Stimulated activated naive CD8-positive, alpha-beta T cell treated with anti-CD3 and anti-CD28 coated beads, Interleukin-15, amount 100 ng/mL, for 72 hours (primary cell): Measurements from ENCODE around the gene CRYGN.

ENCODE experiments used
- ATAC-seq: fragments of 150-1000 bp; cut with Tn5 transposase; 2 replicates; pipeline ENCODE4 v1.10.0; 2021; ENCODE audit warnings: mild to moderate bottlenecking, moderate library complexity
- DNase-seq, 2 donors: peaks; one replicate each; pipeline ENCODE4 v3.0.0; 2021 to 2022
- H3K27ac Mint-ChIP-seq, 2 donors: one replicate each; pipeline ENCODE4 v1.8.0; 2022; ENCODE audit warnings: mild to moderate bottlenecking in 2 of 2, mixed read lengths in 2 of 2, moderate library complexity in 2 of 2
- H3K27me3 Mint-ChIP-seq: one replicate; pipeline ENCODE4 v1.8.0; 2022; ENCODE audit warnings: mixed read lengths
- H3K4me1 Mint-ChIP-seq: one replicate; pipeline ENCODE4 v1.8.0; 2022; ENCODE audit warnings: mild to moderate bottlenecking, mixed read lengths
- H3K4me3 Mint-ChIP-seq, 2 donors: one replicate each; pipeline ENCODE4 v1.8.0; 2022; ENCODE audit warnings: mild to moderate bottlenecking in 2 of 2, mixed read lengths in 2 of 2, moderate library complexity in 1 of 2
- H3K9me3 Mint-ChIP-seq, 2 donors: one replicate each; pipeline ENCODE4 v1.8.0; 2022; ENCODE audit warnings: mixed read lengths in 2 of 2

CRYGN gene

DNA sequence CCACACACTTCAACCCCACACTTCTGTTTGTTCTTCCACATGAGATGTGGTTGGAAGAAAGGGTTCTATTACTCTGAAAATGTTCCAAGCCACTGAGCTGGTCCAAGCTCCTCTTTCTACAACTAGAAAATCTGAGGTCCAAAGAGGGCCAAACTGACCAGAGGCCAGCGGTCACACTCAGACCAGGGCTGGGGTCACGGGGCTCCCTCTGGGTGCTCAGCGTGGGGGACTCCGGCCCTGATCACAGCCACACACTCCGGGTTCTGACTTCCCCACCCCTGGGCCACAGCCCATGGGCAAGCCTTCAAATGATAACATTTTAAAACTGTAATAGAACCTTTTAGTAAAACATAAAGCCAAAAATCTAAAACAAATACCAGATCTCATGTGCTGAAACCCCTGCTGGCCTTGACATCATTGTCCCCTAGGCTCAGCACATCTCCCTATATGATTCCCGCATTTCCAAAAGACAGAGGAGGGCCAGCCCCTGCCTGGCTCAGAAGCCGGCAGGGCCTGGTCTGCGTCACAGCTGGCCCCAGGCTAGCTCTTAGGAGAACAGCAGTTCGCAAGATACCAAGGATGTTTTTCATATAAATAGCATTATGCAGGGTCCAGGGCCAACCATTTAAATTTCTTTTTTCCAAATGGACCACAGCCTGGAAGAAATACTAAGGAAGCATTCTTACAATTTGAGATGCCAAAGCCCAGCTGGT lies 3.3 kb downstream of the CRYGN start:
- Mint-ChIP-seq H3K4me1 (peaks cover 54% of the 10 kb centered on the region), H3K9me3 (no peaks in the 10 kb centered on the region), H3K27ac (no peak overlapping the region), H3K4me3 (no peak overlapping the region), H3K27me3 (no peaks in the 10 kb centered on the region)
- ATAC-seq, result no peak
- DNase-seq, result no peak

- Mint-ChIP-seq H3K27ac (no peak overlapping the region), H3K9me3 (no peaks in the 10 kb centered on the region), H3K27me3 (no peaks in the 10 kb centered on the region), H3K4me1 (peaks cover 54% of the 10 kb centered on the region), H3K4me3 (no peak overlapping the region)
- ATAC-seq (no peak), DNase-seq (no peak)
These were observed 4.0 kb downstream of the CRYGN start for GRCh38 chr7:151435971-151436370.

DNA sequence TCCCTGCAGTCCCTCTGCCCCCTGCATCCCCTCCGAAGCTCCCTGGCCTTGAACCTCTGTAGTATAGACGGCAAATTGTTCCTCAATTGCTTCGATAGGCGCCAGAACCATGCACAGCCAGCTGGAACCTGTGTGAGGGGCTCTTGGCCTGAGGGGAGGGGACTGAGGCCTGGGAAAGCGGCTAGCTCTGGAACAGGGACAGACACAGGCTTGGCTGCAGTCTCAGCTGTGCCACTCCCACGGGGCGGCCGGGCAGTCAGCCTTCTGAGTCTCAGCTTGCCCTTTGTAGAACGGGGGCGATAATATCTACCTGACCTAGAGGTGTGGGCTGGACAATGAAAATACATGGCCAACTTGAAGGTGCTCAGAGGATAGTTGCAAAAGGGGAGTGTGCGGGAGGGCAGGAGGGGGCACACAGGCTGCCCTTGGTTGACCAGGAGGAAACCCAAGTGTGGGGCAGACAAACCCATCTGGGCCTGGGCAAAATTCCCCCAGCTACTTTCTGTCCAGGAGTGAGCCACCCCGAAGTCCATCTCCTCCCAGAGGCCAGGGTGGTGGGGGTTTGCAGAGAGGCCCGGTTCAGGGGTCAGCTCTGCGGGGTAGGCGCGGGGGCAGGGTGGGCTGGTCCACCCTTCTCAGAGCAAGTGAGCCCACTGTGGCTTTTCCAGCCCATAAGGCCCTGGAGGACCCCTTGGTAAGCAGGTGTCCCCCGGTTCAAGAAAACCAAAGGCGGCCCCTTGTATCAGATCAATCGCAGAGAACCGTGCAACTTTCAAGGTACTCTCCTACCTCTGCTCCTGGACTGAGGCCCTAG lies 4.6 kb downstream of the CRYGN start:
- H3K4me3 Mint-ChIP-seq, result no peak overlapping the region
- no peaks in the 10 kb centered on the region for H3K27me3 Mint-ChIP-seq
- peak overlapping the region in 1 of 2 donors; percentile 89 for H3K27ac Mint-ChIP-seq
- ATAC-seq (no peak), DNase-seq (no peak)
- H3K9me3 Mint-ChIP-seq, result no peaks in the 10 kb centered on the region
- peaks cover 54% of the 10 kb centered on the region for H3K4me1 Mint-ChIP-seq

- H3K4me3 Mint-ChIP-seq, result no peak overlapping the region
- DNase-seq (no peak), ATAC-seq (no peak)
- peaks cover 54% of the 10 kb centered on the region for H3K4me1 Mint-ChIP-seq
- no peaks in the 10 kb centered on the region for H3K9me3 Mint-ChIP-seq
- H3K27me3 Mint-ChIP-seq, result no peaks in the 10 kb centered on the region
- H3K27ac Mint-ChIP-seq, result peak overlapping the region in 1 of 2 donors; percentile 52
These were observed 5.4 kb downstream of the CRYGN start for GRCh38 chr7:151434549-151434948.

GRCh38 chr7:151433721-151434400 lies 6.1 kb downstream of the CRYGN start:
- no peaks in the 10 kb centered on the region for H3K27me3 Mint-ChIP-seq
- DNase-seq (no peak), ATAC-seq (no peak)
- peak overlapping the region in 1 of 2 donors; percentile 95 for H3K27ac Mint-ChIP-seq
- peak overlapping the region; percentile 77 to 84 for H3K4me3 Mint-ChIP-seq
- H3K4me1 Mint-ChIP-seq, result peaks cover 54% of the 10 kb centered on the region
- H3K9me3 Mint-ChIP-seq, result no peaks in the 10 kb centered on the region

DNA sequence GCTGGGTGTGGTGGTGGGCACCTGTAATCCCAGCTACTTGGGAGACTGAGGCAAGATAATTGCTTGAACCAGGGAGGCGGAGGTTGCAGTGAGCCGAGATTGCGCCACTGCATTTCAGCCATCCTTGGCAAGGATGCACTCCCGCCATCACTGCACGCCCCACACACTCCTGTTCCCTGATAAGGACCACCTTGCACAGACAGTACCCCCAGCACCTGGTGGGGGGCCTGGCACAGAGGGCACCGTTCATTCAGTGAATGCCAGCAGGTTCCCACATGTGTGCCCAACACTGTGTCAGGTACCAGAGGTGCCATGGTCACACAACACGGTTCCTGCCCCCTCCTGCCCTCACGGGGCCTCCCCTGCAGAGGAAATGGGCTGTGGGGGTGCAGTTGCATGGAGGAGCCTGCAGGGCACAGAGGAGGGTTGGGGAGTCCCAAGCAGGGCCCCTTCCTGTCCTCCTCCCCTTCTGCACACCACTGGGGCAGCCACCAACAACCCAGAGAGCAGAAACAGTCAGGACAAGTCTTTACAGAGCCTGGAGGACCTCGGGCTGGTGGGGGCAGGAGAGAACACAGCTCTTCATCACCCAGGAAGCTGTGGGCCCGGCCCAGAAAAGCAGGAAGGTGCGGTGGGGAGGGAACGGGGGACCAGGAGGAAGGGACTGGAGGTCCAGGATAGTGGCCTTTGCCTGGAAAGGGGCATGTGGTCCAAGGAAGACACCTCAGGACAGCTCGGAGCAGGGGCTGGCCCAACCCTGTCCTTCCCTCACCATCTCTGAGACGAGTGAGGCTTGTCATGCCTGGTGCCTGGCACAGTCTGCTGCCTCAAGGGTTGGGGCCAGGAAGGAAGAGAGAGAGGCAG lies 7.1 kb downstream of the CRYGN start:
- Mint-ChIP-seq H3K4me1 (peaks cover 61% of the 10 kb centered on the region), H3K27ac (peak overlapping the region; percentile 89 to 95), H3K9me3 (no peaks in the 10 kb centered on the region), H3K4me3 (peak overlapping the region; percentile 77 to 84), H3K27me3 (no peaks in the 10 kb centered on the region)
- ATAC-seq (peak; percentile 93), DNase-seq (peak; percentile 70 to 87)

DNA sequence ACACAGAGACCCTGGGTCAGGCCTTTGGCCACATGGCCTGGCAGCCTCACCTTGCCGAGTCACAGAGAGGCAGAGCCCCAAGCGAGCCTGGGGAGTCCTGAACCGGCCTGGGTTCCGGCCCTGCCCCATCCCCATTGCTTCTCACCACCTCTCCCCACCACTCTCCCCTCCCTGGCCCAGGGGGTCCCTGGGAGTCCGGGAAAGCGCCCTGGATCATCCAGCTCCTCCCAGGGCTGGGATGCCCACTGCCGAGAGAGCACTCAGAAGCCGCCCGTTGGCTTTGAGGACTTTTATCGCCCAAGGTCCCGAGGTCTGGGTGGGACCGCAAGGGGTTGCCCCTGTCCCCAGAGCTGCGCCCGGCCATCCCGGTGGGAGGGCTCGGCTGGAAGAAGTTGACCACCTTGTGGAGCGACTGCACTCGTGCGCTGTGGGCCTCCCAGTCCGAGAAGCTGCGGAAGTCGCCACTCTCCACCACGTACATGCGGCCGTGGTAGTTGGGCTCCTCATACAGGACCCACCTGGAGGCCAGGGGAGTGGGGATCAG lies 8.1 kb downstream of the CRYGN start:
- Mint-ChIP-seq H3K9me3 (no peaks in the 10 kb centered on the region), H3K27ac (no peak overlapping the region), H3K27me3 (no peaks in the 10 kb centered on the region), H3K4me3 (no peak overlapping the region), H3K4me1 (peaks cover 66% of the 10 kb centered on the region)
- no peak for ATAC-seq
- DNase-seq, result no peak

- Mint-ChIP-seq H3K9me3 (no peaks in the 10 kb centered on the region), H3K27me3 (no peaks in the 10 kb centered on the region), H3K4me3 (no peak overlapping the region), H3K27ac (no peak overlapping the region), H3K4me1 (peaks cover 66% of the 10 kb centered on the region)
- no peak for DNase-seq
- no peak for ATAC-seq
These were observed 8.6 kb downstream of the CRYGN start for GRCh38 chr7:151431281-151431767.

DNA sequence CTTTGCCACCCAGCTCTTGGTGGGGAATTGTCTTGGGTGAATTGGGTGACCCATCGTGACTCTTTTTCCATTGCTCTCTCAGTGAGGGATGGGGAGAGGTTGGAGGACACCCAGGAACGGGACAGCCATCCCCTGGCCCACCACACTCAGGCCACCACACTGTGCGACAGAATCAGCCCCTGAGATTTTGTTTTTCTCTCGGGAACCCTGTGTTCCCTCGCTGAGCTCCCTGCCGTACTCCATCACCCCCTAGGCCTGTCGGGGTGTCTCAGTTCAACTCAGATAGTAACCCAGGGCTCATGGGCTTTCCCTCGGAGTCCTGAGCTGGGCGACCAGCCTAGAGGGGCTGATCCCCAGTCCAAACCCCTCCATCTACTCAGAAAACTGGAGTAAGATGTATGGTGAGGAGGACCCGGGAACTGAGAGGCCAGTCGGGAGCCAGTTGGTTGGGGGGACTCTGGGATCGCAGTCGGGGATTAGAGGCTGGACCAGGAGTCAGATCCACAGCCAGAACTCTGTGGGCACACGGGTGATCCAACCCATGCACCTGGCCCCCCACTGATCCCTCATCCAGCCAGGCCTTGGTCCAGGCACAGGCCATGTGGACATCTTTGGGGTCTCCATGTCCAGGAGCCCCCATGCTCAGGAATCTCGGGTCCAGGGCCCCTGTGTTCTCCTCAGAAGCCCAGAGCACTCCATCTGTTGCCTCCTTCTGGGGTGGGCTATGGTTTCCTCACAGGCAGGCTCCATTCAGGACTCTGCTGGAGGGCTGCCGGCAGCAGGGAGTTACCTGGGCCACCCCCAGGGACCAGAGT lies 9.3 kb downstream of the CRYGN start:
- Mint-ChIP-seq H3K27ac (peak overlapping the region in 1 of 2 donors; percentile 59), H3K4me3 (peak overlapping the region in 1 of 2 donors; percentile 71), H3K4me1 (peaks cover 66% of the 10 kb centered on the region), H3K9me3 (no peaks in the 10 kb centered on the region), H3K27me3 (no peaks in the 10 kb centered on the region)
- no peak for ATAC-seq
- DNase-seq, result no peak

- Mint-ChIP-seq H3K27me3 (no peaks in the 10 kb centered on the region), H3K4me1 (peaks cover 66% of the 10 kb centered on the region), H3K4me3 (peak overlapping the region; percentile 21 to 71), H3K9me3 (no peaks in the 10 kb centered on the region), H3K27ac (peak overlapping the region in 1 of 2 donors; percentile 80)
- ATAC-seq (peak; percentile 60), DNase-seq (peak; percentile 41 to 63)
These were observed 10.2 kb downstream of the CRYGN start for GRCh38 chr7:151429560-151430331.

- no peak for ATAC-seq
- Mint-ChIP-seq H3K9me3 (no peaks in the 10 kb centered on the region), H3K4me3 (peak overlapping the region in 1 of 2 donors; percentile 21), H3K27ac (no peak overlapping the region), H3K27me3 (no peaks in the 10 kb centered on the region), H3K4me1 (peaks cover 66% of the 10 kb centered on the region)
- DNase-seq, result no peak
These were observed 10.7 kb downstream of the CRYGN start for GRCh38 chr7:151429237-151429559.

GRCh38 chr7:151428378-151429236 lies 11.3 kb downstream of the CRYGN start:
- DNase-seq (no peak), ATAC-seq (no peak)
- peak overlapping the region in 1 of 2 donors; percentile 17 for H3K4me3 Mint-ChIP-seq
- H3K4me1 Mint-ChIP-seq, result peaks cover 61% of the 10 kb centered on the region
- H3K27ac Mint-ChIP-seq, result peak overlapping the region; percentile 83 to 90
- no peaks in the 10 kb centered on the region for H3K9me3 Mint-ChIP-seq
- H3K27me3 Mint-ChIP-seq, result no peaks in the 10 kb centered on the region
